Body of pancreas (tissue), 4 donors: Measurements from ENCODE around the gene TNFSF4.

ENCODE experiments used
- CTCF ChIP-seq, 7 experiments: fragments of 450-650 bp in 4 of 7; fragments of 200-600 bp in 3 of 7; sonication (generic) in 3 of 7; IDR thresholded peaks; one replicate each; pipeline ENCODE4 v1.5.1; 2016 to 2019; ENCODE audit warnings: antibody characterized with exemption in 7 of 7
- POLR2A ChIP-seq, 3 donors: fragments of 450-650 bp; IDR thresholded peaks; one replicate each; pipeline ENCODE4 v1.6.1; 2016; ENCODE audit warnings: antibody characterized with exemption in 3 of 3, mild to moderate bottlenecking in 2 of 3

DNA sequence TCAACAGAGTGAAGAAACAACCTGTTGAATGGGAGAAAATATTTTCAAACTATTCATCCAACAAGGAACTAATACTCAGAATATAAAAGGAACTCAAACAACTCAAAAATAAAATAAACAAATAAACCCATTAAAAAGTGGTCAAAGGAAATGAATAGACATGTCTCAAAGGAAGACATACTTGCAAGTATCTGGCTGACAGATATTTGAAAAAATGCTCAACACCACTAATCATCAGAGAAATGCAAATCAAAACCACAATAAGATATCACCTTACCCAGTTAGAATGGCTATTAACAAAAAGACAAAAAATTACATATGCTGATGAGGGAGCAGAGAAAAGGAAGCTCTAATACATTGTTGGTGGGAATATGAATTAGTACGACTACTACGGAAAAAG is 38.2 kb downstream of the TNFSF4 start:
- TF ChIP-seq CTCF (IDR thresholded peaks at IDR 0.05), result no peak
- no peak for TF ChIP-seq POLR2A (IDR thresholded peaks at IDR 0.05)
